ENCODE results near the gene NDFIP1. TPM values are rescaled to one million over a fixed set of nuclear protein-coding genes. Genes with fewer than 3 reads are reported as not detected.

NDFIP1 gene
- total RNA-seq, 1 experiment from 2014 or later, result 40.9 TPM

- ATAC-seq, result no peak
- DNase-seq (ENCODE audit: low read depth, low spot score), result no peak
- ChIA-PET POLR2A (interaction anchor here (0.6 kb wide), 1 partner anchor 102 kb away, joined by 8 read pairs; no protein-coding TSS in a partner anchor), CTCF (interaction anchor here (1.4 kb wide), 1 partner anchor 381 kb away, joined by 7 read pairs; no protein-coding TSS in a partner anchor)
- H3K36me3 ChIP-seq (ENCODE audit: control insufficient read depth, insufficient read depth, low read length), result no peaks in the 10 kb centered on the region
- no peaks in the 10 kb centered on the region for H3K9me3 ChIP-seq (ENCODE audit: control insufficient read depth, insufficient read depth, low read depth, low read length)
- in situ Hi-C loops (cut with HindIII; ENCODE audit: low pct_unique_long_range_greater_than_20kb, low sequenced_read_pairs) (no loop called here), intact Hi-C loops (cut with micrococcal nuclease; ENCODE audit: unreplicated experiment) (loop anchor here (5.0 kb wide), 1 partner anchor 154 kb away; no protein-coding TSS in a partner anchor)
- no peak overlapping the region for H3K27ac ChIP-seq (ENCODE audit: low read length)
- no peaks in the 10 kb centered on the region for H3K27me3 ChIP-seq (ENCODE audit: control insufficient read depth, insufficient read depth, low read length)
- TF ChIP-seq TCF7L2 (IDR thresholded peaks at IDR 0.05; ENCODE audit: low read depth, low read length) (no peak), SIN3A (IDR thresholded peaks at IDR 0.05; ENCODE audit: borderline replicate concordance, insufficient read depth, low read depth, low read length) (no peak), POLR2AphosphoS5 (IDR thresholded peaks at IDR 0.05; ENCODE audit: low read depth, low read length) (no peak), REST (IDR thresholded peaks at IDR 0.05; ENCODE audit: insufficient read depth in 1 of 2, low read depth in 2 of 2, low read length in 1 of 2) (no peak)
- TF ChIP-seq, protein P1, sequence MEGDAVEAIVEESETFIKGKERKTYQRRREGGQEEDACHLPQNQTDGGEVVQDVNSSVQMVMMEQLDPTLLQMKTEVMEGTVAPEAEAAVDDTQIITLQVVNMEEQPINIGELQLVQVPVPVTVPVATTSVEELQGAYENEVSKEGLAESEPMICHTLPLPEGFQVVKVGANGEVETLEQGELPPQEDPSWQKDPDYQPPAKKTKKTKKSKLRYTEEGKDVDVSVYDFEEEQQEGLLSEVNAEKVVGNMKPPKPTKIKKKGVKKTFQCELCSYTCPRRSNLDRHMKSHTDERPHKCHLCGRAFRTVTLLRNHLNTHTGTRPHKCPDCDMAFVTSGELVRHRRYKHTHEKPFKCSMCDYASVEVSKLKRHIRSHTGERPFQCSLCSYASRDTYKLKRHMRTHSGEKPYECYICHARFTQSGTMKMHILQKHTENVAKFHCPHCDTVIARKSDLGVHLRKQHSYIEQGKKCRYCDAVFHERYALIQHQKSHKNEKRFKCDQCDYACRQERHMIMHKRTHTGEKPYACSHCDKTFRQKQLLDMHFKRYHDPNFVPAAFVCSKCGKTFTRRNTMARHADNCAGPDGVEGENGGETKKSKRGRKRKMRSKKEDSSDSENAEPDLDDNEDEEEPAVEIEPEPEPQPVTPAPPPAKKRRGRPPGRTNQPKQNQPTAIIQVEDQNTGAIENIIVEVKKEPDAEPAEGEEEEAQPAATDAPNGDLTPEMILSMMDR (IDR thresholded peaks at IDR 0.05), result no peak
- H3K4me1 ChIP-seq (ENCODE audit: control insufficient read depth, insufficient read depth, low read length), result no peaks in the 10 kb centered on the region
- BruUV-seq (replicated peaks), result no TSS peak
- H3K4me3 ChIP-seq (ENCODE audit: low read depth in 2 of 2, low read length in 2 of 2), result no peak overlapping the region
Measured at GRCh38 chr5:142168365-142168764, 59.8 kb downstream of the NDFIP1 start.

DNA sequence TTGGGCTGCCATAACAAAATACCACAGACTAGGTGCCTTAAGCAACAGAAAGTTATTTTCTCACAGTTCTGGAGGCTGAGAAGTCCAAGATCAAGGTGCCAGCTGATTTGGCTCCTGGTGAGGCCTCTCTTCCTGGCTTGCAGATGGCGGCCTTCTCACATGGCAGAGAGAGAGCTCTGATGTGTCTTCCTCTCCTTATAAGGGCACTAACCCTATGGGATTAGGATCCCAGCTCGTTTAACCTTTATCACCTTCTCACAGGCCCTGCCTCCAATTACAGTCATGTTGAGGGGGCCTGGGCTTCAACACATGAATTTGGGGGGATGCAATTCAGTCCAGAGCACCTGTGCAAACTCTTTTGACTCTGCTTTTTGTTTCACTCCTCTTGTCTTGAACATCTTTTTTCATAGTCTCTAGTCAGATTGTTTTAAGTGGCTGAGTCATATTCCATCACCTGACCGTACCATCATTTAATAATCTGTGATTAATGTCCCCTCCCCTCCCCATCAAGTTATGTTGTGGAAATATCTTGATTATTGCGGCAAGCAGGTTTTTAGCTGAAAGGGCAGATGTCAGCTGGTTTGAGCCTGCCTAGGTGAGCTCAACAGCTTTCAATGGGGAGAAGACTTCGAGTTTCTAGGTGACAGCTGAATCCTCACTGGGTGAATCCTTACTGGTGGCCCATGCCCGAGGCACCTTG, 61.8 kb downstream of the NDFIP1 start:
- Histone ChIP-seq H3K27ac (ENCODE audit: low read length) (no peak overlapping the region; the same call in 1 of the 2 replicates), H3K4me1 (ENCODE audit: control insufficient read depth, insufficient read depth, low read length) (no peaks in the 10 kb centered on the region), H3K9me3 (ENCODE audit: control insufficient read depth, insufficient read depth, low read depth, low read length) (no peaks in the 10 kb centered on the region), H3K4me3 (ENCODE audit: low read depth in 2 of 2, low read length in 2 of 2) (no peak overlapping the region), H3K27me3 (ENCODE audit: control insufficient read depth, insufficient read depth, low read length) (no peaks in the 10 kb centered on the region), H3K36me3 (ENCODE audit: control insufficient read depth, insufficient read depth, low read length) (no peaks in the 10 kb centered on the region)
- TF ChIP-seq POLR2AphosphoS5 (IDR thresholded peaks at IDR 0.05; ENCODE audit: low read depth, low read length) (no peak), TCF7L2 (IDR thresholded peaks at IDR 0.05; ENCODE audit: low read depth, low read length) (no peak), REST (IDR thresholded peaks at IDR 0.05; ENCODE audit: insufficient read depth in 1 of 2, low read depth in 2 of 2, low read length in 1 of 2) (no peak), SIN3A (IDR thresholded peaks at IDR 0.05; ENCODE audit: borderline replicate concordance, insufficient read depth, low read depth, low read length) (no peak)
- TF ChIP-seq, protein P1 (IDR thresholded peaks at IDR 0.05), result no peak
- BruUV-seq (replicated peaks), result no TSS peak
- in situ Hi-C loops (cut with HindIII; ENCODE audit: low pct_unique_long_range_greater_than_20kb, low sequenced_read_pairs), result no loop called here
- no peak for ATAC-seq
- CTCF ChIA-PET, result no interaction called here
- POLR2A ChIA-PET, result interaction anchor here (0.5 kb wide), 1 partner anchor 46 kb away, joined by 6 read pairs; no protein-coding TSS in a partner anchor
- intact Hi-C loops (cut with micrococcal nuclease; ENCODE audit: unreplicated experiment), result loop anchor here (5.0 kb wide), 1 partner anchor 377 kb away; no protein-coding TSS in a partner anchor
- no peak for DNase-seq (ENCODE audit: low read depth, low spot score)
